ENCODE data around the gene CDK6. TPM values are rescaled to one million over a fixed set of nuclear protein-coding genes. Genes with fewer than 3 reads are reported as not detected.

The CDK6 gene
- total RNA-seq, 2 donors from 2014 or later, result 28.5 to 36.6 TPM

DNA sequence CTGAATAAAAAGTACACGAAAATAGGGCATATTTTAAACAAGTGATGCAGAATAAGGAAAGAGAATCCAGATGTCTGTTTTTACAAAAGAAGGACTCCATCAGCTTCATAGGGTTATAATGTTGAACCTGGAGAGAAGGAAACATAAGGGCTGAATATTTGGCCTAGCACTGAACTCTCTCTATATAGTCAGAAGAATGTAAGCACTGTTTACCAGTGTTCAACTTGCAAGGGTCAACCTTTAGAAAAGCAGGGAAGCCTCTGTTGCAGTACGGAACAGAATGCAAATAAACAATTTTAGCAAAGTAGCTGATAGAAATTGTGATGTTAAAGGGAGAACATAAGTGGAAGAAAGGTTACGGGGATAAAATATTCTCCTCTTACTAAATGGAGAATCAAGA, 16.2 kb downstream of the CDK6 start:
- Mint-ChIP-seq H3K4me3 (no peak overlapping the region), H3K9me3 (peaks cover 10% of the 10 kb centered on the region), H3K4me1 (peaks cover 1% of the 10 kb centered on the region), H3K27me3 (ENCODE audit: insufficient read depth) (no peaks in the 10 kb centered on the region), H3K27ac (no peak overlapping the region), H3K36me3 (ENCODE audit: low read depth) (peaks cover 15% of the 10 kb centered on the region)
- Histone ChIP-seq H3K4me3 (ENCODE audit: low read length) (no peak overlapping the region), H3K4me1 (ENCODE audit: control insufficient read depth, insufficient read depth, low read length) (no peaks in the 10 kb centered on the region), H3K9ac (ENCODE audit: extremely low read depth, low read length, poor library complexity, severe bottlenecking) (no peak overlapping the region), H3K9me3 (ENCODE audit: control insufficient read depth, low read length) (peaks cover 29% of the 10 kb centered on the region), H3K36me3 (ENCODE audit: control insufficient read depth, insufficient read depth, low read length) (peaks cover 5% of the 10 kb centered on the region), H3K27ac (ENCODE audit: low read depth, low read length) (no peak overlapping the region), H3K27me3 (ENCODE audit: control insufficient read depth, insufficient read depth, low read length, poor library complexity, severe bottlenecking) (no peaks in the 10 kb centered on the region)
- TF ChIP-seq, protein P1, sequence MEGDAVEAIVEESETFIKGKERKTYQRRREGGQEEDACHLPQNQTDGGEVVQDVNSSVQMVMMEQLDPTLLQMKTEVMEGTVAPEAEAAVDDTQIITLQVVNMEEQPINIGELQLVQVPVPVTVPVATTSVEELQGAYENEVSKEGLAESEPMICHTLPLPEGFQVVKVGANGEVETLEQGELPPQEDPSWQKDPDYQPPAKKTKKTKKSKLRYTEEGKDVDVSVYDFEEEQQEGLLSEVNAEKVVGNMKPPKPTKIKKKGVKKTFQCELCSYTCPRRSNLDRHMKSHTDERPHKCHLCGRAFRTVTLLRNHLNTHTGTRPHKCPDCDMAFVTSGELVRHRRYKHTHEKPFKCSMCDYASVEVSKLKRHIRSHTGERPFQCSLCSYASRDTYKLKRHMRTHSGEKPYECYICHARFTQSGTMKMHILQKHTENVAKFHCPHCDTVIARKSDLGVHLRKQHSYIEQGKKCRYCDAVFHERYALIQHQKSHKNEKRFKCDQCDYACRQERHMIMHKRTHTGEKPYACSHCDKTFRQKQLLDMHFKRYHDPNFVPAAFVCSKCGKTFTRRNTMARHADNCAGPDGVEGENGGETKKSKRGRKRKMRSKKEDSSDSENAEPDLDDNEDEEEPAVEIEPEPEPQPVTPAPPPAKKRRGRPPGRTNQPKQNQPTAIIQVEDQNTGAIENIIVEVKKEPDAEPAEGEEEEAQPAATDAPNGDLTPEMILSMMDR (conservative IDR thresholded peaks at IDR 0.05), result no peak
- 95 to 97% methylated on average over 2 to 3 of the region's 3 CpGs for WGBS, 2 experiments (ENCODE audit: insufficient coverage in 1 of 2, insufficient read length in 1 of 2)
- DNase-seq, result no peak

DNA sequence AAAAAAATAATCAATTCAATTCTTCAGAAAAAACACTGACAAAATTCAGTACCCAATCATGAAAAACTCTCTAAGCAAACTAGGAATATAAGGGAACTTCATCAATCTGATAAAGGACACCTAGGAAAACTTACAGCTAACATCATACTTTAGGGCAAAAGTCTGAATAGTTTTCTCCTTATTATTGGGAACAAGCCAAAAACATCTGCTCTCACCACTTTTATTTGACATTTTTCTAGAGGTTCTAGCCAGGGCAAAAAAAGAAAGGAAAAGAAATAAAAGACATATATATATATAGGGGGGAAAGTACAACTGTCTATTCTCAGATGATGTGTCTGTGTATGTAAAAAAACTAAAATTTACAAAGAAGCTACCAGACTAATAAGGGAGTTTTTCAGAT, 19.0 kb downstream of the CDK6 start:
- Histone ChIP-seq H3K9me3 (ENCODE audit: control insufficient read depth, low read length) (peaks cover 32% of the 10 kb centered on the region), H3K9ac (ENCODE audit: extremely low read depth, low read length, poor library complexity, severe bottlenecking) (no peak overlapping the region), H3K4me3 (ENCODE audit: low read length) (no peak overlapping the region), H3K36me3 (ENCODE audit: control insufficient read depth, insufficient read depth, low read length) (peaks cover 5% of the 10 kb centered on the region), H3K4me1 (ENCODE audit: control insufficient read depth, insufficient read depth, low read length) (no peaks in the 10 kb centered on the region), H3K27ac (ENCODE audit: low read depth, low read length) (no peak overlapping the region), H3K27me3 (ENCODE audit: control insufficient read depth, insufficient read depth, low read length, poor library complexity, severe bottlenecking) (no peaks in the 10 kb centered on the region)
- TF ChIP-seq, protein P1 (conservative IDR thresholded peaks at IDR 0.05), result no peak
- H3K27me3 Mint-ChIP-seq (ENCODE audit: insufficient read depth), result no peaks in the 10 kb centered on the region
- H3K36me3 Mint-ChIP-seq (ENCODE audit: low read depth), result peaks cover 15% of the 10 kb centered on the region
- no peak overlapping the region for H3K4me3 Mint-ChIP-seq
- H3K9me3 Mint-ChIP-seq, result peaks cover 10% of the 10 kb centered on the region
- H3K4me1 Mint-ChIP-seq, result no peaks in the 10 kb centered on the region
- H3K27ac Mint-ChIP-seq, result no peak overlapping the region
- DNase-seq, result no peak

DNA sequence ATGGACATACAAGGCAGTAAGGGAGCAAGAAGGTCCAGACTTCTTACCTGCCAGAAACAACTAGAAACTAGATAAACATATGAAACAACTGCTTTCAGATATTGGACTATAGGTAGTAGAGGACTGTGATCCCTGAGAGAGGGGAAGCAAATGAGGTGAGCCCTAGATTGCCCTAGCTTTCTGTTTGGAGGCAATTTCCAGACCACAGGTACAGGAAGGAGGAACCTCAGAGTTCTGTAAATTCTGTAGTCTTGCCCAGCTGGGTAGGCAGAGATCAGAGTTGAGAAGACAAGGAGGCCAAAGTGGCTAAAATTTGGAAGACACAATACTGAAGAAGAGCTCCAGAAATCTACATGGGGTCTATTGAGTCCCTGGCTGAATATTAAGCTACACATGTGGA, 21.0 kb downstream of the CDK6 start:
- Histone ChIP-seq H3K9ac (ENCODE audit: extremely low read depth, low read length, poor library complexity, severe bottlenecking) (no peak overlapping the region), H3K27ac (ENCODE audit: low read depth, low read length) (no peak overlapping the region), H3K4me1 (ENCODE audit: control insufficient read depth, insufficient read depth, low read length) (no peaks in the 10 kb centered on the region), H3K4me3 (ENCODE audit: low read length) (no peak overlapping the region), H3K36me3 (ENCODE audit: control insufficient read depth, insufficient read depth, low read length) (peaks cover 3% of the 10 kb centered on the region), H3K27me3 (ENCODE audit: control insufficient read depth, insufficient read depth, low read length, poor library complexity, severe bottlenecking) (no peaks in the 10 kb centered on the region), H3K9me3 (ENCODE audit: control insufficient read depth, low read length) (peaks cover 32% of the 10 kb centered on the region)
- peaks cover 10% of the 10 kb centered on the region for H3K9me3 Mint-ChIP-seq
- no peak overlapping the region for H3K27ac Mint-ChIP-seq
- peaks cover 15% of the 10 kb centered on the region for H3K36me3 Mint-ChIP-seq (ENCODE audit: low read depth)
- no peaks in the 10 kb centered on the region for H3K4me1 Mint-ChIP-seq
- DNase-seq, result no peak
- H3K4me3 Mint-ChIP-seq, result no peak overlapping the region
- no peaks in the 10 kb centered on the region for H3K27me3 Mint-ChIP-seq (ENCODE audit: insufficient read depth)
- TF ChIP-seq, protein P1 (conservative IDR thresholded peaks at IDR 0.05), result no peak
